ENCODE measurements around the gene ADAMTSL2. TPM values are rescaled to one million over a fixed set of nuclear protein-coding genes. Genes with fewer than 3 reads are reported as not detected.
A peak's percentile ranks its signal among the peaks of the same experiment; 100 is the strongest.

The ADAMTSL2 gene
- total and polyA plus RNA-seq, 5 experiments from 2014 or later, result 0.03 to 0.66 (median 0.29) TPM; not detected in 1

DNA sequence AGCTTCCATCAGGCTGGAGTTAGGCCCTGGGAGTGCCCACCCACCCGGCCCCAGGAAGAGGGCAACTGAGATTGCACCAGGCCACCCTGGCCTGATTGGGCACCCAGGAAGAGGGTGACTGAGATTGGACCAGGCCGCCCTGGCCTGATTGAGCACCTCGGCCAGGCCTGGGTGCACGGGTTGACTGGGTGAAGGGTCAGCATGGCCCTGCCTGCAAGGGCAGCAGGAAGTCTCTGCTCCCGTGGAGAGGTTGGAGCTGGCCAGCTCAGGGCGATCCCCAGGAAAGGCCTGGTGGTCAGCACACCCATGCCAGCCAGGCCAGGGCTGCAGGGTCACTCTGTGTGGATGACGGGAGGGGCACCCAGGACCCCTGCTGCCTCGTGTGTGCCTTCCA, 11.8 kb downstream of the ADAMTSL2 start:
- H3K36me3 Mint-ChIP-seq, result no peaks in the 10 kb centered on the region
- DNase-seq (no peak), ATAC-seq (no peak)
- POLR2A ChIA-PET, result no interaction called here
- H3K4me3 Mint-ChIP-seq, result no peak overlapping the region
- H3K27ac Mint-ChIP-seq, result no peak overlapping the region
- H3K27me3 Mint-ChIP-seq, result no peaks in the 10 kb centered on the region
- H3K9me3 Mint-ChIP-seq, result no peaks in the 10 kb centered on the region
- H3K4me1 Mint-ChIP-seq, result no peaks in the 10 kb centered on the region

DNA sequence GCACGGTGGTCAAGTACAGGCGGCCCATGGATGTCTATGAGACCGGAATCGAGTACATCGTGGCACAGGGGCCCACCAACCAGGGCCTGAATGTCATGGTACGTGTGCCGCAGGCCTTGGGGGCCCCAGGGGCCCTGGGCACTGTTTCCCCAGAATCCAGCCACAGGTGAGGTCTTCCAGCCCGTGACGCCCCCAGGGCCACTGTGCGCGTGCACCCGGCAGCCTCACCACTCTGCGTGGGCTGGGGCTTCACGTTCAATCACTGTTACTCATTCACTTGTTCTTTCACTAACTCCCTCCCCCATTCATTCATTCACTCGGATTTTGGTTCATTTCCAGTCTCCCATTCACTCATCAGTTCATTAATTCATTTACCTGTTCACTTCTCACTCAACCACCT, 12.6 kb downstream of the ADAMTSL2 start:
- H3K4me1 Mint-ChIP-seq, result no peaks in the 10 kb centered on the region
- POLR2A ChIA-PET, result no interaction called here
- H3K4me3 Mint-ChIP-seq, result no peak overlapping the region

DNA sequence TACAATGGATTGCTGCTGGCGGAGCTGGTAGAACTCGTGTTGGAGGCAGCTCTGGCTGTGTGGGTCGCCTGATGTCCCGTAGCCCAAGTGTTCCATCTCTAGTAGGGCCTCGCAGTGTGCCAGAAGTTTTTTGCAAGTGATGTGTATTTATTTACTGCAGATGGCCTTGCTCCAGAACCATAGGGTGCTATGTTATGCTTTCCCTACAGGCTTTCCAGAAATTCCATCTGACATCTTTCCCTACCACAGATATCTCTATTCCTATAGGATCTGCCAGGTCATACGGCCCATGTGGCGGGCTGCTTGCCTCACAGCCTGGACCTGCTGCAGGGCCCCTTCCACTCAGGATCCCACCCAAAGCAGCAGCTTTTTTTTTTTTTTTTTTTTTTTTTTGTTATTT, 16.9 kb downstream of the ADAMTSL2 start:
- ATAC-seq (no peak), DNase-seq (no peak)
- Mint-ChIP-seq H3K27me3 (peaks cover 0 to 3% (median 0%) of the 10 kb centered on the region in 5 donors), H3K36me3 (no peaks in the 10 kb centered on the region), H3K4me1 (peaks cover 0 to 2% (median 0%) of the 10 kb centered on the region in 4 donors), H3K27ac (peak overlapping the region in 1 of 10 donors; percentile 63), H3K9me3 (no peaks in the 10 kb centered on the region), H3K4me3 (no peak overlapping the region)
- POLR2A ChIA-PET, result interaction anchor here (0.7 kb wide), 1 partner anchor 25 kb away, joined by 6 read pairs; no protein-coding TSS in a partner anchor

More for the DNA sequence above, 12.6 kb downstream of the ADAMTSL2 start:
- Mint-ChIP-seq H3K36me3 (no peaks in the 10 kb centered on the region), H3K27me3 (no peaks in the 10 kb centered on the region), H3K27ac (no peak overlapping the region), H3K9me3 (no peaks in the 10 kb centered on the region)
- DNase-seq (no peak), ATAC-seq (no peak)

DNA sequence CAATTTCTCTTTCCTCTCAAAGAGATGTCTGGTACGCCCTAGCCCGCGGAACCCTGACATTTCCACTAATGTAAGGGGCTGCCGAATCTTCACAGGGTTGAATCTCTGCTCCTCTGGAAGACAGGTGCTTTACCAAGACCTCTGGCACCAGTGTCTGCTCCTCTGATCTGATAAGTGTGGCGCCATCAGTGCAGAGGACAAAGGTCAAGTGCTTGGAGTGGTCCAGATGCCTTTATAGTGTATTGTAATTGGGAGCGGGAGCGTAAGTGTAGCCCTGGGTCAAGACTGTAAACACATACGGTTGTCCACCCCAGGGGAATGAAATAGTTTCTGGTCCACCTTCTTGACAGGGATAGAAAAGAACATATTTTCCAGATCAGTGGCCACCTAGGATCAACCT, 17.7 kb downstream of the ADAMTSL2 start:
- H3K4me3 Mint-ChIP-seq, result no peak overlapping the region
- no peak for ATAC-seq
- POLR2A ChIA-PET, result interaction anchor here (0.6 to 0.7 kb wide), 2 partner anchors 25 to 43 kb away, joined by 5 to 6 read pairs; no protein-coding TSS in a partner anchor
- peaks cover 0 to 2% (median 0%) of the 10 kb centered on the region in 4 donors for H3K4me1 Mint-ChIP-seq
- H3K27me3 Mint-ChIP-seq, result peaks cover 0 to 3% (median 0%) of the 10 kb centered on the region in 5 donors
- no peaks in the 10 kb centered on the region for H3K36me3 Mint-ChIP-seq
- H3K27ac Mint-ChIP-seq, result no peak overlapping the region
- no peak for DNase-seq
- H3K9me3 Mint-ChIP-seq, result no peaks in the 10 kb centered on the region

DNA sequence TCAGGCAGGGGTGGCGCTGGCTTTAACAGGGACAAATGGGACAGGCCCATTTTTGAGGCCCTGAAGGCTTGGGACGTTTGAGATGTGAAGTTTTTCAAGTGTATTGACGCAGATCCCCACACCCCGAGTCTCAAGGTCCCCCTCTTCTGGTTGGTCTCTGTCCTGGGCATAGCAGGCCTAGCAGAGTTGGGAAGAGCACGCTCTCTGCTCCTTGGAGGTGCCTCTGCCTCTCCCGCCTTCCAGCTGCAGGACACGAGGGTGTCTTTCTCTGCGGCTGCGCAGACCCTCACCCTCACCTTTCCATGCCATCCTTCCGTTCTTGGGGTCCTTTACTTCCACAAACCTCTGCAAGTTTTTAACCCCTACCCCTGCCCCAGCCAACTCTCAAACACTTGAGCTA, 18.6 kb downstream of the ADAMTSL2 start:
- H3K4me1 Mint-ChIP-seq, result peaks cover 0 to 4% (median 1%) of the 10 kb centered on the region in 4 donors
- POLR2A ChIA-PET, result interaction anchor here (0.6 kb wide), 1 partner anchor 44 kb away, joined by 5 read pairs; no protein-coding TSS in a partner anchor

DNA sequence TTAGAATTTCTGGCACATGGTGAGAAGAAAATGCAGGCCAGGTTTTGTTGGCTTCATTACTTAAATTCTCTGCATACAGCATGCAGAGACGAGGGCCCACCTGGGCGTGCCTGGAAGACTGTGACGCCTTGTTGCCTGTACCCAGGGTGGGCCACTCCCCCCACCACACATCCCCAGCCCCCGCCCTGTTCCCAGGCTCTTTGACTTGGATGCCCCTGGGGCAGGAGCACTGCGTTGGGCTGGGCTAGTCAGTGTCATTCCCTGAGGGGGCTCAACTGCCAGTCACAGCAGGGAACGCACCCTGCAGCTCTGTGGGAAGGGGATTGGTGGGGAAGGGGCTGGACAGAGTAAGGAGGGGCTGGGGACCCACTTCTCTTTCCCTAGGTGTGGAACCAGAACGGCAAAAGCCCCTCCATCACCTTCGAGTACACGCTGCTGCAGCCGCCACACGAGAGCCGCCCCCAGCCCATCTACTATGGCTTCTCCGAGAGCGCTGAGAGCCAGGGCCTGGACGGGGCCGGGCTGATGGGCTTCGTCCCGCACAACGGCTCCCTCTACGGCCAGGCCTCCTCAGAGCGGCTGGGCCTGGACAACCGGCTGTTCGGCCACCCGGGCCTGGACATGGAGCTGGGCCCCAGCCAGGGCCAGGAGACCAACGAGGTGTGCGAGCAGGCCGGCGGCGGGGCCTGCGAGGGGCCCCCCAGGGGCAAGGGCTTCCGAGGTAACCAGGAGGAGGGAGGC, 19.6 kb downstream of the ADAMTSL2 start:
- DNase-seq, result no peak
- no peak for ATAC-seq
- no peak overlapping the region for H3K27ac Mint-ChIP-seq
- H3K4me3 Mint-ChIP-seq, result no peak overlapping the region
- H3K36me3 Mint-ChIP-seq, result no peaks in the 10 kb centered on the region
- H3K27me3 Mint-ChIP-seq, result peaks cover 0 to 12% (median 2%) of the 10 kb centered on the region in 5 donors
- POLR2A ChIA-PET, result no interaction called here
- H3K9me3 Mint-ChIP-seq, result no peaks in the 10 kb centered on the region
- peaks cover 0 to 11% (median 5%) of the 10 kb centered on the region in 4 donors for H3K4me1 Mint-ChIP-seq

More for the DNA sequence above, 18.6 kb downstream of the ADAMTSL2 start:
- DNase-seq, result no peak
- Mint-ChIP-seq H3K36me3 (no peaks in the 10 kb centered on the region), H3K27ac (no peak overlapping the region), H3K4me3 (no peak overlapping the region), H3K27me3 (peaks cover 0 to 11% (median 0%) of the 10 kb centered on the region in 5 donors), H3K9me3 (no peaks in the 10 kb centered on the region)
- no peak for ATAC-seq

DNA sequence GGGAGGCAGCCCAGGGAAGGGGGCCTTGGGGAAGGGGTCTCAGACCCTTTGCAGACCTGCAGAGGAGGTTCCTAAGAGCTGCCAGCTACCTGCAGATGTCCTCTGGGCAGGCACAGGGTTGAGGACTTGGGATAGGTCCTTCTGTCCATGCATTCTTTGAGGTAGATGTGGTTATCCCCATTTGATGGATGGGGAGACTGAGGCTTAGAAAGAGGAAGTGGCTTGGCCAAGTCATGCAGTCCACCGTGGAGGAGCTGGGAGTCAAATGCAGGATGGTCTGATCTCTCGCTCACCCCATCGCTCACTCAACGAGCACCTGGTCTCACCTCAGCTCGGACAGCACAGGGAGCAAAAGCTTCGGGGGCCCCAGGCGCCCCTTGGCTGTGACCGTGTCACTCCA, 20.2 kb downstream of the ADAMTSL2 start:
- Mint-ChIP-seq H3K4me3 (no peak overlapping the region), H3K27me3 (peaks cover 0 to 12% (median 2%) of the 10 kb centered on the region in 5 donors), H3K4me1 (peaks cover 0 to 12% (median 5%) of the 10 kb centered on the region in 4 donors), H3K36me3 (no peaks in the 10 kb centered on the region), H3K27ac (no peak overlapping the region), H3K9me3 (no peaks in the 10 kb centered on the region)
- DNase-seq (no peak), ATAC-seq (no peak)
- POLR2A ChIA-PET, result no interaction called here

DNA sequence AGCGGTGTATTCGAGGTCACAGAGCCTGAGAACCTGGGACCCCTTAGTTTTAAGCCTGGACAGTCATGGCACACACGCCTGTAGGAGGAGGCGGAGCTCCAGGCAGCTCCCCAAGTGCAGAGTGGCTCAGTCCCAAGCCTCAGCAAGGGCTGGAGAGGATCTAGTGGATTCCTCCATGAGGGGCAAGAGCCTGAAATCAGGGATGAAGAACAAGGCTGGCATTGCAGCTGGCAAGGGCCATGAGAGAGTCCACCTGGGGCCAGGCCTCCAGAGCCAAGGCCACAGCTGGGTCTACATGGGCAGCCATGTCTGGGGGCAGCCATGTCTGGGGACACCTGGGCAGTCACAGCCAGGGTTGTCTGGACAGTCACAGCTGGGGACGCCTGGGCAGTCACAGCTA, 21.9 kb downstream of the ADAMTSL2 start:
- Mint-ChIP-seq H3K9me3 (no peaks in the 10 kb centered on the region), H3K27ac (no peak overlapping the region), H3K4me3 (no peak overlapping the region), H3K4me1 (peaks cover 0 to 15% (median 5%) of the 10 kb centered on the region in 4 donors), H3K36me3 (no peaks in the 10 kb centered on the region), H3K27me3 (peaks cover 0 to 12% (median 2%) of the 10 kb centered on the region in 5 donors)
- POLR2A ChIA-PET, result no interaction called here
- no peak for DNase-seq
- ATAC-seq, result no peak

DNA sequence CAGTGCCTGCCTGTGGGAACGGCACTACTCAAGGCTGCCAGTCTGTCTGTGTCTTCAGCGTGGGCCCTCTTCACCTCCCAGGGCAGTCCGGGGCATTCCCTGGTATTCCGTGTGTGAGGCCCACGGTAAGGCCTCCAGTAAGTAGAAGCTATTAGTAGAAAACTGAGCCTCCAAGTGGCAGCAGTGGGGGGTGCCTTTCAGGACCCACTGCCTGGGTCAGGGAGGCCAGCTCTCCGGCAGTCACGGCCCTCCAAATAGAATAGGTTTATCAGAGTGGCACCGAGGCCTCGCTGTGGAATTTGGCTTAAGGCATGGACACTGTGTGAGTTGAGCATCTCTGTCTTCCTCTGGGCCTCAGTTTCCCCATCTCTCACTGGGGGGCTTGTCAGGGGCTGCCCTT, 23.1 kb downstream of the ADAMTSL2 start:
- no peaks in the 10 kb centered on the region for H3K9me3 Mint-ChIP-seq
- H3K27me3 Mint-ChIP-seq, result peaks cover 0 to 12% (median 2%) of the 10 kb centered on the region in 5 donors
- DNase-seq (no peak), ATAC-seq (no peak)
- no peaks in the 10 kb centered on the region for H3K36me3 Mint-ChIP-seq
- POLR2A ChIA-PET, result no interaction called here
- H3K4me1 Mint-ChIP-seq, result peaks cover 0 to 15% (median 5%) of the 10 kb centered on the region in 4 donors
- H3K4me3 Mint-ChIP-seq, result no peak overlapping the region
- H3K27ac Mint-ChIP-seq, result no peak overlapping the region

DNA sequence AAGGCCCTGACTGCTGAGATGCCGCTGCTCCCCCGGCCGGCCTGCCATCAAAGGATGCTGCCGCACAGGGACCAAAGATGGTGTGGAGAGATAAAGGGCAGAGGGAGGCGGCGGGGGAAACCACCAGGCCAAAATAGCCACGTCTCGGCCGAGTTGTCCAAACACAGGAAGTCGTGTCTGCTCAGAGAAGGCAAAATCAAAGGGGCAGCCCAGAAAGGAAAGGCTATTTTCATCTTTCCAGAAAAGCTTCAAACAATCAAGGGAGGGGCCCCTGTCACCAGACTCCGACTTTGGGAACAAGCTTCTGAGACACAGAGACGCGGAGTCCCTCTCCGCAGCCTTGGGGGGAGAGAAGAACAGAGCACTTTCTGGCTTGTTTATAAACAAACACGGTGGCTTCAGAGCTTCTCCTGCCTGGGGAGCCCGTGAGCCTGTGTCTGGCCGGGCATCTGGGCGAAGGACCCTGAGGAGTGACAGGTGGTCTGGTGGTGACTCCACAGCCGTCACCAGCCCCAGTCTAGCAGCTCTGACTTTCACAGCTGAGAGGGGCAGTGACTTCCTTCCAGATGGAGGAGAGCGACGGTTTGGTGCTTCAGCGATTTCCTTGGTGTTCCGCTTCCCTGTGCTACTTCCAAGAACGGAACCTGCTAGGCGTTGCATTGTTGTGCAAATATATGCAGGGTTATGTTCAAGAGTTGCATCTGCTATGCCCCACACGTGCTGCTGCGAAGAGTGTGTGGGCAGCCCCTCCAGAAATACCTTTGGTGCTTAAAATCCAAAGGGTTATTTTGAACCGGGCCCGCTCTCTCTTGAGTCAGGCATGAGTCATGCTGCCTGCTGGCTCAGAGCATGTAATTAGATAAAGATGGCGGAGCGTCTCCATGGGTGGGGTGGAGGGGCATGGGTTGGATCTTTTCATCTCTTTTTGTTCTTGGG, 24.0 kb downstream of the ADAMTSL2 start:
- no peaks in the 10 kb centered on the region for H3K9me3 Mint-ChIP-seq
- no peak for ATAC-seq
- no peak overlapping the region for H3K4me3 Mint-ChIP-seq
- DNase-seq, result no peak
- H3K4me1 Mint-ChIP-seq, result peaks cover 4 to 20% (median 9%) of the 10 kb centered on the region in 4 donors
- H3K36me3 Mint-ChIP-seq, result no peaks in the 10 kb centered on the region
- peak overlapping the region in 6 of 10 donors; percentile 27 to 79 (median 62) for H3K27ac Mint-ChIP-seq
- peaks cover 0 to 12% (median 2%) of the 10 kb centered on the region in 5 donors for H3K27me3 Mint-ChIP-seq
- POLR2A ChIA-PET, result no interaction called here

DNA sequence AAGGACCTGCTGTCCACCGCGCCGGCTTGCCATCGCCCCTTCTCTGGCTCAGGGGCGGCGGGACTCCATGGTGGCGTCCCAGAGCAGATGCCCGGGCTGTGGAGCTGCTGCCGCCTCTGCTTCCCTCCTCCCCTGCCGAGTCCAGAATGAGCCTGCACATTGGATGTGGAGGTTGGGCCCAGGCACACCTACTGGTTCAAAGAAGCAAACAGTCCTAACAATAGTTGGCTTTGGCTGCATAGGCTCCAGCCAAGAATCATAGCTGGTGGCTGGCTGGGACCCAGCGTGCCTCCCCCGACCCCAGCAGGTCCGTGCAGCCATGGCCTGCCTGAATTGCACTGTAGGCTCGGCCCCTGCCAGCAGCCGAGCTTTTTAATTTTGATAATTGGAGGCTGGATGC, 25.8 kb downstream of the ADAMTSL2 start:
- Mint-ChIP-seq H3K4me1 (peaks cover 9 to 21% (median 11%) of the 10 kb centered on the region in 4 donors), H3K27me3 (peaks cover 0 to 12% (median 2%) of the 10 kb centered on the region in 5 donors), H3K27ac (no peak overlapping the region), H3K4me3 (no peak overlapping the region), H3K9me3 (no peaks in the 10 kb centered on the region), H3K36me3 (no peaks in the 10 kb centered on the region)
- DNase-seq (no peak), ATAC-seq (no peak)
- POLR2A ChIA-PET, result no interaction called here

DNA sequence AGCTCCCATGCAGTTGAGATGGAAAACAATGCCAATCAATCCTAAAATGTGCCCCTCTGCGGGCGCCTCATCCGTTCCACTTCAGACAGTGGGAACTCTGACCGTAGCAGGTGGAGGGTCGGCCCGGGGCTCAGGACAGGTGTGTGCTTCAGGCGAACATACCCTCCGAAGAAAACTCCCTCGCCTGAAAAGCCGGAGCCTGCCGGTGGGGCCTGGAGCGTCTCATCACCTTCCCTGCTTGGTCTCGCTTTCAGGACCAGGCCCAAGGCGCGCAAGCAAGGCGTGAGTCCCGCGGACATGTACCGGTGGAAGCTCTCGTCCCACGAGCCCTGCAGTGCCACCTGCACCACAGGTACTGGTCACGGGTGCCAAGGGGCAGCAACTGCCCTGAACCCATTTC, 26.4 kb downstream of the ADAMTSL2 start:
- no peak for DNase-seq
- no peaks in the 10 kb centered on the region for H3K36me3 Mint-ChIP-seq
- ATAC-seq, result no peak
- no peaks in the 10 kb centered on the region for H3K9me3 Mint-ChIP-seq
- H3K27ac Mint-ChIP-seq, result no peak overlapping the region
- H3K27me3 Mint-ChIP-seq, result peaks cover 0 to 12% (median 2%) of the 10 kb centered on the region in 5 donors
- peaks cover 9 to 21% (median 11%) of the 10 kb centered on the region in 4 donors for H3K4me1 Mint-ChIP-seq
- no peak overlapping the region for H3K4me3 Mint-ChIP-seq
- POLR2A ChIA-PET, result no interaction called here
